ENCODE results near the gene CD48.
"Not testable (repeated sequence)": the region's sequence is repeated elsewhere in the genome, so short reads cannot be mapped to it uniquely, and the experiment has no call there.

DNA sequence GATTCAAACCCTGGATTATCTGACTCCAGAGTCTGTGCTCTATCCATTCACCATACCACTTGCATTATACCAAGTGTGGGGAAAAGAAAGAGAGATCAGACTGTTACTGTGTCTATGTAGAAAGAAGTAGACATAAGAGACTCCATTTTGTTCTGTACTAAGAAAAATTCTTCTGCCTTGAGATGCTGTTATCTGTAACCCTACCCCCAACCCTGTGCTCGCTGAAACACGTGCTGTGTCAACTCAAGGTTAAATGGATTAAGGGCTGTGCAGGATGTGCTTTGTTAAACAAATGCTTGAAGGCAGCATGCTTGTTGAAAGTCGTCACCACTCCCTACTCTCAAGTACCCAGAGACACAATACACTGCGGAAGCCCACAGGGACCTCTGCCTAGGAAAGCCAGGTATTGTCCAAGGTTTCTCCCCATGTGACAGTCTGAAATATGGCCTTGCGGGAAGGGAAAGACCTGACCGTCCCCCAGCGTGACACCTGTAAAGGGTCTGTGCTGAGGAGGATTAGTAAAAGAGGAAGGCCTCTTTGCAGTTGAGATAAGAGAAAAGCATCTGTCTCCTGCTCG is 59.5 kb downstream of the CD48 start:
- TF ChIP-seq EZH2 (IDR thresholded peaks at IDR 0.05; ENCODE audit: borderline replicate concordance); EZH2phosphoT487 (IDR thresholded peaks at IDR 0.05; ENCODE audit: low read depth, severe bottlenecking, unreplicated experiment): not testable (repeated sequence)
- TF ChIP-seq, protein P1, sequence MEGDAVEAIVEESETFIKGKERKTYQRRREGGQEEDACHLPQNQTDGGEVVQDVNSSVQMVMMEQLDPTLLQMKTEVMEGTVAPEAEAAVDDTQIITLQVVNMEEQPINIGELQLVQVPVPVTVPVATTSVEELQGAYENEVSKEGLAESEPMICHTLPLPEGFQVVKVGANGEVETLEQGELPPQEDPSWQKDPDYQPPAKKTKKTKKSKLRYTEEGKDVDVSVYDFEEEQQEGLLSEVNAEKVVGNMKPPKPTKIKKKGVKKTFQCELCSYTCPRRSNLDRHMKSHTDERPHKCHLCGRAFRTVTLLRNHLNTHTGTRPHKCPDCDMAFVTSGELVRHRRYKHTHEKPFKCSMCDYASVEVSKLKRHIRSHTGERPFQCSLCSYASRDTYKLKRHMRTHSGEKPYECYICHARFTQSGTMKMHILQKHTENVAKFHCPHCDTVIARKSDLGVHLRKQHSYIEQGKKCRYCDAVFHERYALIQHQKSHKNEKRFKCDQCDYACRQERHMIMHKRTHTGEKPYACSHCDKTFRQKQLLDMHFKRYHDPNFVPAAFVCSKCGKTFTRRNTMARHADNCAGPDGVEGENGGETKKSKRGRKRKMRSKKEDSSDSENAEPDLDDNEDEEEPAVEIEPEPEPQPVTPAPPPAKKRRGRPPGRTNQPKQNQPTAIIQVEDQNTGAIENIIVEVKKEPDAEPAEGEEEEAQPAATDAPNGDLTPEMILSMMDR (IDR thresholded peaks at IDR 0.05; ENCODE audit: poor library complexity) = not testable (repeated sequence)
